ENCODE measurements around the gene VARS2. TPM values are rescaled to one million over a fixed set of nuclear protein-coding genes. Genes with fewer than 3 reads are reported as not detected.
"Not testable (repeated sequence)": the region's sequence is repeated elsewhere in the genome, so short reads cannot be mapped to it uniquely, and the experiment has no call there.

VARS2 gene
- total RNA-seq, 1 experiment from 2014 or later, result 68.2 TPM

DNA sequence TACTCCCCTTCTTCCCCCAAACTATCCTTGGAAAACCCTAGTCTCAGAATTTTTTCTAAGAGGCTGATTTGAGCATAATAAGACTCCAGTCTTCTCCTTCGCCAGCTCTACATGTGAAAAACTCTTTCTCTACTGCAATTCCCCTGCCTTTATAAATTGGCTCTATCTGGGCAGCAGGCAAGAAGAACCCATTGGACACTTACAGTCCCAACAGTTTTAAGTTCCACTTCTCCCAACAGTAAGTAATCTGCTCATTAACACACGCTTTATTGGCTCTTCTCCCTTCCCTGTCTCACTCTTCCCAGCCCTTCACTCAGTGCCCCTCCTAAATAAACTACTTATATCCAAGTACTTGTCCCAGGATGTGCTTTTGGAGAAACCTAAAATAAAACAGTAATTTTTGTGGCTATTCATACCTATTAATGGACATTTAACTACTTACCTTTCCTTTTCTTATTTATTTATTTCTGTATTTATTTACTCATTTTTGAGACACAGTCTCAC, 40.8 kb upstream of the VARS2 start:
- Histone ChIP-seq H2AFZ (ENCODE audit: low read length) (no peak overlapping the region), H4K5ac (ENCODE audit: insufficient read length, low read depth, low read length) (no peak overlapping the region), H3K27me3 (ENCODE audit: insufficient read depth, low read length) (no peaks in the 10 kb centered on the region), H3K56ac (ENCODE audit: insufficient read length, low read depth, low read length) (no peak overlapping the region), H3K79me2 (ENCODE audit: insufficient read depth, low read length) (no peaks in the 10 kb centered on the region), H2BK20ac (ENCODE audit: low read depth, low read length, poor library complexity, severe bottlenecking) (no peak overlapping the region), H3K9me3 (ENCODE audit: control insufficient read depth, low read depth, low read length) (peaks cover 8% of the 10 kb centered on the region), H3K9ac (ENCODE audit: extremely low read depth, insufficient read length, low read length) (no peak overlapping the region), H3K14ac (ENCODE audit: insufficient read depth, low read length) (no peak overlapping the region), H3K23me2 (ENCODE audit: insufficient read length, low read depth, low read length, poor library complexity, severe bottlenecking) (no peaks in the 10 kb centered on the region), H2BK120ac (ENCODE audit: low read depth, low read length, poor library complexity, severe bottlenecking) (no peak overlapping the region), H3K4ac (ENCODE audit: low read depth, low read length) (no peak overlapping the region), H2BK15ac (ENCODE audit: low read depth, low read length) (no peak overlapping the region), H3K79me1 (ENCODE audit: insufficient read depth, low read depth, low read length, poor library complexity, severe bottlenecking) (no peaks in the 10 kb centered on the region), H2AK5ac (ENCODE audit: insufficient read length, low read length) (no peak overlapping the region), H3T11ph (ENCODE audit: low read length) (no peak overlapping the region), H3K4me2 (ENCODE audit: insufficient read depth, insufficient read length, low read length) (no peak overlapping the region), H3K18ac (ENCODE audit: insufficient read length, low read depth, low read length) (no peak overlapping the region), H4K91ac (ENCODE audit: insufficient read length, low read depth, low read length) (no peak overlapping the region), H3K27ac (ENCODE audit: insufficient read length, low read depth, low read length) (no peak overlapping the region), H3K4me1 (ENCODE audit: insufficient read depth, low read length) (peaks cover 3% of the 10 kb centered on the region; the same call in 1 of the 2 replicates), H3K23ac (ENCODE audit: insufficient read length, low read depth, low read length) (no peak overlapping the region), H2BK5ac (ENCODE audit: insufficient read length, low read length) (no peak overlapping the region), H4K20me1 (ENCODE audit: control insufficient read depth, insufficient read depth, insufficient read length) (no peaks in the 10 kb centered on the region), H2BK12ac (ENCODE audit: insufficient read length, low read depth, low read length) (no peak overlapping the region), H4K8ac (replicated peaks; ENCODE audit: insufficient read length, low read depth, low read length) (no peak overlapping the region)
- no peak for DNase-seq
- no CpG with 5 or more reads among the region's 2 CpGs for WGBS (ENCODE audit: extremely low coverage, insufficient read length, low lambda C conversion rate)
- Mint-ChIP-seq H3K27ac (no peak overlapping the region; a peak in 1 of 7 replicates), H3K4me1 (peaks cover 20 to 25% of the 10 kb centered on the region in 2 experiments), H3K36me3 (ENCODE audit: insufficient read depth in 1 of 3, low read depth in 3 of 3) (peaks cover 34 to 64% (median 36%) of the 10 kb centered on the region in 3 experiments), H3K27me3 (ENCODE audit: low read depth) (peaks cover 3% of the 10 kb centered on the region), H3K9me3 (peaks cover 53 to 62% of the 10 kb centered on the region in 2 experiments), H3K4me3 (no peak overlapping the region)
- TF ChIP-seq, protein P1, sequence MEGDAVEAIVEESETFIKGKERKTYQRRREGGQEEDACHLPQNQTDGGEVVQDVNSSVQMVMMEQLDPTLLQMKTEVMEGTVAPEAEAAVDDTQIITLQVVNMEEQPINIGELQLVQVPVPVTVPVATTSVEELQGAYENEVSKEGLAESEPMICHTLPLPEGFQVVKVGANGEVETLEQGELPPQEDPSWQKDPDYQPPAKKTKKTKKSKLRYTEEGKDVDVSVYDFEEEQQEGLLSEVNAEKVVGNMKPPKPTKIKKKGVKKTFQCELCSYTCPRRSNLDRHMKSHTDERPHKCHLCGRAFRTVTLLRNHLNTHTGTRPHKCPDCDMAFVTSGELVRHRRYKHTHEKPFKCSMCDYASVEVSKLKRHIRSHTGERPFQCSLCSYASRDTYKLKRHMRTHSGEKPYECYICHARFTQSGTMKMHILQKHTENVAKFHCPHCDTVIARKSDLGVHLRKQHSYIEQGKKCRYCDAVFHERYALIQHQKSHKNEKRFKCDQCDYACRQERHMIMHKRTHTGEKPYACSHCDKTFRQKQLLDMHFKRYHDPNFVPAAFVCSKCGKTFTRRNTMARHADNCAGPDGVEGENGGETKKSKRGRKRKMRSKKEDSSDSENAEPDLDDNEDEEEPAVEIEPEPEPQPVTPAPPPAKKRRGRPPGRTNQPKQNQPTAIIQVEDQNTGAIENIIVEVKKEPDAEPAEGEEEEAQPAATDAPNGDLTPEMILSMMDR (conservative IDR thresholded peaks at IDR 0.05), result no peak

DNA sequence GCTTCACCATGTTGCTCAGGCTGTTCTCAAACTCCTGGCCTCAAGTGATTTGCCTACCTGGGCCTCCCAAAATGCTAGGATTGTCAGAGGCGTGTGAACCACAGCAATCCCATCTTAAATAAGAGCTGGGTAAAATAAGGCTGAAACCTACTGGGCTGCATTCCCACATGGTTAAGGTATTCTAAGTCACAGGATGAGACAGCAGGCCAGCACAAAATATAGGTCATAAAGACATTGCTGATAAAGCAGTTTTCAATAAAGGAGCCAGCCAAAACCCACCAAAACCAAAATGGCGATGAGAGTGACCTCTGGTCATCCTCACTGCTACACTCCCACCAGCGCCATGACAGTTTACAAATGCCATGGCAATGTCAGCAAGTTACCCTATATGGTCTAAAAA, 40.2 kb upstream of the VARS2 start:
- H2BK20ac ChIP-seq (ENCODE audit: low read depth, low read length, poor library complexity, severe bottlenecking); H3K18ac ChIP-seq (ENCODE audit: insufficient read length, low read depth, low read length); H3K4ac ChIP-seq (ENCODE audit: low read depth, low read length); DNase-seq; H3K79me2 ChIP-seq (ENCODE audit: insufficient read depth, low read length); H3K9me3 ChIP-seq (ENCODE audit: control insufficient read depth, low read depth, low read length); H3K9ac ChIP-seq (ENCODE audit: extremely low read depth, insufficient read length, low read length); H3K27me3 ChIP-seq (ENCODE audit: insufficient read depth, low read length); H3T11ph ChIP-seq (ENCODE audit: low read length); H2BK12ac ChIP-seq (ENCODE audit: insufficient read length, low read depth, low read length); H2AFZ ChIP-seq (ENCODE audit: low read length); H2AK5ac ChIP-seq (ENCODE audit: insufficient read length, low read length); H4K20me1 ChIP-seq (ENCODE audit: control insufficient read depth, insufficient read depth, insufficient read length); H3K27me3 Mint-ChIP-seq (ENCODE audit: low read depth); H2BK15ac ChIP-seq (ENCODE audit: low read depth, low read length); H3K4me2 ChIP-seq (ENCODE audit: insufficient read depth, insufficient read length, low read length); H3K79me1 ChIP-seq (ENCODE audit: insufficient read depth, low read depth, low read length, poor library complexity, severe bottlenecking); H2BK120ac ChIP-seq (ENCODE audit: low read depth, low read length, poor library complexity, severe bottlenecking); H3K4me3 Mint-ChIP-seq; H3K56ac ChIP-seq (ENCODE audit: insufficient read length, low read depth, low read length); H3K27ac ChIP-seq (ENCODE audit: insufficient read length, low read depth, low read length); H4K91ac ChIP-seq (ENCODE audit: insufficient read length, low read depth, low read length); H3K14ac ChIP-seq (ENCODE audit: insufficient read depth, low read length); H3K23me2 ChIP-seq (ENCODE audit: insufficient read length, low read depth, low read length, poor library complexity, severe bottlenecking); H4K8ac ChIP-seq (replicated peaks; ENCODE audit: insufficient read length, low read depth, low read length); H2BK5ac ChIP-seq (ENCODE audit: insufficient read length, low read length); H3K4me1 ChIP-seq (ENCODE audit: insufficient read depth, low read length); H3K27ac Mint-ChIP-seq; H4K5ac ChIP-seq (ENCODE audit: insufficient read length, low read depth, low read length); H3K23ac ChIP-seq (ENCODE audit: insufficient read length, low read depth, low read length): not testable (repeated sequence)
- Mint-ChIP-seq H3K4me1 (peaks cover 26 to 31% of the 10 kb centered on the region in 2 experiments), H3K36me3 (ENCODE audit: insufficient read depth in 1 of 3, low read depth in 3 of 3) (peaks cover 29 to 58% (median 31%) of the 10 kb centered on the region in 3 experiments), H3K9me3 (peaks cover 48 to 57% of the 10 kb centered on the region in 2 experiments)
- no CpG with 5 or more reads among the region's 3 CpGs for WGBS (ENCODE audit: extremely low coverage, insufficient read length, low lambda C conversion rate)
